ENCODE measurements around the gene SESN1. TPM values are rescaled to one million over a fixed set of nuclear protein-coding genes. Genes with fewer than 3 reads are reported as not detected.

Gene SESN1
- total and polyA plus RNA-seq, 9 of the 15 experiments (the other 6 are each of a cell fraction or from before 2014, with no cell fraction given): 3.1 to 13.0 (median 7.4) TPM

- TF ChIP-seq ZNF639 (CRISPR knock-in tag; conservative IDR thresholded peaks at IDR 0.05 in 1 of 2, IDR thresholded peaks at IDR 0.05 in 1 of 2) (peak in 1 of 2 experiments; percentile 75; a peak in 1 of 4 replicates), TAF9B (IDR thresholded peaks at IDR 0.05; ENCODE audit: partially characterized antibody) (peak; percentile 37), E2F5 (CRISPR knock-in tag; IDR thresholded peaks at IDR 0.05) (0 out of 2 replicates have a peak, but pooled peaks have one; percentile 70), TBP (optimal IDR thresholded peaks at IDR 0.05; ENCODE audit: low read depth, low read length) (peak; percentile 39), EGR1 (conservative IDR thresholded peaks at IDR 0.05) (peak; percentile 65)
These were observed 589 bp upstream of the SESN1 start, which contains the start of gene CEP57L1 (continued) for GRCh38 chr6:109095036-109095834.
